ENCODE measurements around the gene MN1. TPM values are rescaled to one million over a fixed set of nuclear protein-coding genes. Genes with fewer than 3 reads are reported as not detected.

Gene MN1
- total and polyA plus RNA-seq, 2 experiments from 2014 or later: 1.0 to 6.8 TPM

GRCh38 chr22:27745809-27746208 lies 55.7 kb downstream of the MN1 start:
- Histone ChIP-seq H3K4me3 (no peak overlapping the region), H2AFZ (no peak overlapping the region), H3K27ac (ENCODE audit: low read depth) (no peak overlapping the region), H3K4me1 (ENCODE audit: insufficient read depth) (peaks cover 67% of the 10 kb centered on the region), H3K27me3 (ENCODE audit: insufficient read depth) (no peaks in the 10 kb centered on the region), H3K36me3 (ENCODE audit: insufficient read depth) (peaks cover 7% of the 10 kb centered on the region), H3K9me2 (ENCODE audit: insufficient read depth) (no peaks in the 10 kb centered on the region), H4K20me1 (replicated peaks; ENCODE audit: insufficient read depth) (peaks cover 8% of the 10 kb centered on the region), H3K4me2 (peak overlapping the region; percentile 70; the same call in 1 of the 2 replicates), H3K79me2 (replicated peaks; ENCODE audit: insufficient read depth) (peaks cover 48% of the 10 kb centered on the region), H3F3A (replicated peaks; ENCODE audit: low read depth) (peaks cover 12% of the 10 kb centered on the region)
- Mint-ChIP-seq H3K9me3 (peaks cover 9% of the 10 kb centered on the region), H3K27ac (no peak overlapping the region), H3K4me1 (peaks cover 61% of the 10 kb centered on the region), H3K4me3 (no peak overlapping the region; the same call in 2 of the 3 replicates), H3K36me3 (ENCODE audit: low read depth) (peaks cover 21% of the 10 kb centered on the region), H3K27me3 (ENCODE audit: insufficient read depth, low read depth, poor library complexity) (peaks cover 17% of the 10 kb centered on the region)
- ATAC-seq (no peak), DNase-seq (ENCODE audit: low spot score) (no peak)
- TF ChIP-seq NANOG (IDR thresholded peaks at IDR 0.05; ENCODE audit: borderline replicate concordance): no peak
- TF ChIP-seq ZNF331 (CRISPR knock-in tag; IDR thresholded peaks at IDR 0.05; ENCODE audit: low read depth): no peak
- no peak for TF ChIP-seq ZNF114 (CRISPR knock-in tag; IDR thresholded peaks at IDR 0.05)
- TF ChIP-seq ETS1 (IDR thresholded peaks at IDR 0.05): no peak
- TF ChIP-seq POLR2AphosphoS5 (IDR thresholded peaks at IDR 0.05; ENCODE audit: low read depth): no peak
- TF ChIP-seq REST (IDR thresholded peaks at IDR 0.05; ENCODE audit: unreplicated experiment): no peak
- no peak for TF ChIP-seq STAT1 (IDR thresholded peaks at IDR 0.05; ENCODE audit: unreplicated experiment)
- TF ChIP-seq CTCF (conservative IDR thresholded peaks at IDR 0.05; ENCODE audit: low read depth in 2 of 2): no peak
- TF ChIP-seq JUNB (IDR thresholded peaks at IDR 0.05; ENCODE audit: unreplicated experiment): no peak
- TF ChIP-seq EZH2 (IDR thresholded peaks at IDR 0.05; ENCODE audit: low read depth, unreplicated experiment): no peak
- no peak for TF ChIP-seq EZH2phosphoT487 (IDR thresholded peaks at IDR 0.05; ENCODE audit: unreplicated experiment)
- no peak for TF ChIP-seq ZNF462 (CRISPR knock-in tag; IDR thresholded peaks at IDR 0.05)
- no peak for TF ChIP-seq CREB1 (CRISPR knock-in tag; IDR thresholded peaks at IDR 0.05; ENCODE audit: low read depth)
